Activated T-helper 2 cell treated with anti-CD3 and anti-CD28 coated beads, Interferon-gamma antibody, Interleukin-2, Interleukin-4, amounts not matched to agents 10 μg/mL and 5 μg/mL and 100 μg/mL, durations not matched to agents 14 hours and 24 hours and 36 hours (primary cell): ENCODE measurements around the gene PCCA. TPM values are rescaled to one million over a fixed set of nuclear protein-coding genes. Genes with fewer than 3 reads are reported as not detected.

Experiments used
- DNase-seq: peaks from one replicate; pipeline ENCODE4 v3.0.0; 2021; ENCODE audit warnings: low spot score
- H3K27ac Mint-ChIP-seq: one replicate; pipeline ENCODE4 v1.8.0; 2021; ENCODE audit warnings: mixed read lengths
- H3K27me3 Mint-ChIP-seq: one replicate; pipeline ENCODE4 v1.8.0; 2021; ENCODE audit warnings: low read depth, mixed read lengths
- H3K36me3 Mint-ChIP-seq: one replicate; pipeline ENCODE4 v1.8.0; 2021; ENCODE audit warnings: low read depth, mixed read lengths
- H3K4me1 Mint-ChIP-seq: one replicate; pipeline ENCODE4 v1.8.0; 2021; ENCODE audit warnings: low read depth, mixed read lengths
- H3K4me3 Mint-ChIP-seq: one replicate; pipeline ENCODE4 v1.8.0; 2021; ENCODE audit warnings: low read depth, mild to moderate bottlenecking, moderate library complexity, mixed read lengths
- H3K9me3 Mint-ChIP-seq: one replicate; pipeline ENCODE4 v1.8.0; 2021; ENCODE audit warnings: mixed read lengths
- intact Hi-C: fragments of 100-400 bp; cut with micrococcal nuclease; formaldehyde crosslinking; loops from one replicate; pipeline ENCODE4 v1.15.1; 2023
- total RNA-seq: library from RNA; stranded (reverse); gene quantifications from 2 replicates; pipeline ENCODE4 v1.2.3, GENCODE V29; 2022

Gene PCCA
- total RNA-seq, 1 donor from 2014 or later = 6.7 TPM

- peaks cover 8% of the 10 kb centered on the region for H3K4me1 Mint-ChIP-seq
- no peak for DNase-seq
- no peaks in the 10 kb centered on the region for H3K9me3 Mint-ChIP-seq
- H3K27ac Mint-ChIP-seq = no peak overlapping the region
- H3K27me3 Mint-ChIP-seq = no peaks in the 10 kb centered on the region
- H3K36me3 Mint-ChIP-seq = no peaks in the 10 kb centered on the region
- H3K4me3 Mint-ChIP-seq = no peak overlapping the region
- intact Hi-C loops = no loop called here
Measured at GRCh38 chr13:100534911-100535310, 446.0 kb downstream of the PCCA start.

GRCh38 chr13:100535426-100536135 lies 446.7 kb downstream of the PCCA start:
- intact Hi-C loops = no loop called here
- no peak for DNase-seq
- H3K4me1 Mint-ChIP-seq = peaks cover 10% of the 10 kb centered on the region
- no peaks in the 10 kb centered on the region for H3K9me3 Mint-ChIP-seq
- no peak overlapping the region for H3K4me3 Mint-ChIP-seq
- no peaks in the 10 kb centered on the region for H3K36me3 Mint-ChIP-seq
- H3K27ac Mint-ChIP-seq = no peak overlapping the region
- peaks cover 4% of the 10 kb centered on the region for H3K27me3 Mint-ChIP-seq

- Mint-ChIP-seq H3K36me3 (peaks cover 3% of the 10 kb centered on the region), H3K4me3 (no peak overlapping the region), H3K4me1 (peaks cover 10% of the 10 kb centered on the region), H3K9me3 (no peaks in the 10 kb centered on the region), H3K27ac (no peak overlapping the region), H3K27me3 (peaks cover 8% of the 10 kb centered on the region)
- no peak for DNase-seq
- intact Hi-C loops = no loop called here
Measured at GRCh38 chr13:100536643-100537180, 447.8 kb downstream of the PCCA start.

- Mint-ChIP-seq H3K4me3 (no peak overlapping the region), H3K27ac (no peak overlapping the region), H3K4me1 (peaks cover 14% of the 10 kb centered on the region), H3K36me3 (peaks cover 3% of the 10 kb centered on the region), H3K9me3 (no peaks in the 10 kb centered on the region), H3K27me3 (peaks cover 8% of the 10 kb centered on the region)
- DNase-seq = no peak
- intact Hi-C loops = no loop called here
Measured at GRCh38 chr13:100537486-100537885, 448.6 kb downstream of the PCCA start.

GRCh38 chr13:100537951-100538462 lies 449.1 kb downstream of the PCCA start:
- Mint-ChIP-seq H3K4me1 (peaks cover 19% of the 10 kb centered on the region), H3K4me3 (no peak overlapping the region), H3K9me3 (no peaks in the 10 kb centered on the region), H3K27me3 (peaks cover 8% of the 10 kb centered on the region), H3K36me3 (peaks cover 3% of the 10 kb centered on the region), H3K27ac (no peak overlapping the region)
- no peak for DNase-seq
- intact Hi-C loops = no loop called here

- no peaks in the 10 kb centered on the region for H3K9me3 Mint-ChIP-seq
- H3K4me3 Mint-ChIP-seq = no peak overlapping the region
- peaks cover 3% of the 10 kb centered on the region for H3K36me3 Mint-ChIP-seq
- no peak for DNase-seq
- peaks cover 8% of the 10 kb centered on the region for H3K27me3 Mint-ChIP-seq
- intact Hi-C loops = no loop called here
- H3K4me1 Mint-ChIP-seq = peaks cover 19% of the 10 kb centered on the region
- H3K27ac Mint-ChIP-seq = no peak overlapping the region
Measured at GRCh38 chr13:100540621-100541020, 451.7 kb downstream of the PCCA start.

- peaks cover 19% of the 10 kb centered on the region for H3K4me1 Mint-ChIP-seq
- peaks cover 3% of the 10 kb centered on the region for H3K36me3 Mint-ChIP-seq
- no peaks in the 10 kb centered on the region for H3K9me3 Mint-ChIP-seq
- H3K27ac Mint-ChIP-seq = no peak overlapping the region
- no peak overlapping the region for H3K4me3 Mint-ChIP-seq
- DNase-seq = no peak
- intact Hi-C loops = no loop called here
- H3K27me3 Mint-ChIP-seq = peaks cover 8% of the 10 kb centered on the region
Measured at GRCh38 chr13:100541897-100542825, 453.3 kb downstream of the PCCA start.

- Mint-ChIP-seq H3K4me3 (no peak overlapping the region), H3K27ac (no peak overlapping the region), H3K4me1 (peaks cover 15% of the 10 kb centered on the region), H3K36me3 (peaks cover 3% of the 10 kb centered on the region), H3K27me3 (peaks cover 8% of the 10 kb centered on the region), H3K9me3 (no peaks in the 10 kb centered on the region)
- no peak for DNase-seq
- intact Hi-C loops = no loop called here
Measured at GRCh38 chr13:100542826-100543156, 453.9 kb downstream of the PCCA start.

- H3K27me3 Mint-ChIP-seq = peaks cover 8% of the 10 kb centered on the region
- no peak for DNase-seq
- intact Hi-C loops = no loop called here
- peaks cover 10% of the 10 kb centered on the region for H3K4me1 Mint-ChIP-seq
- H3K36me3 Mint-ChIP-seq = peaks cover 3% of the 10 kb centered on the region
- H3K4me3 Mint-ChIP-seq = no peak overlapping the region
- H3K27ac Mint-ChIP-seq = no peak overlapping the region
- H3K9me3 Mint-ChIP-seq = no peaks in the 10 kb centered on the region
Measured at GRCh38 chr13:100543872-100544602, 455.1 kb downstream of the PCCA start.

- intact Hi-C loops = no loop called here
- peaks cover 10% of the 10 kb centered on the region for H3K4me1 Mint-ChIP-seq
Measured at GRCh38 chr13:100544866-100545683, 456.2 kb downstream of the PCCA start.

GRCh38 chr13:100545684-100546061 lies 456.8 kb downstream of the PCCA start:
- H3K4me3 Mint-ChIP-seq = no peak overlapping the region
- intact Hi-C loops = no loop called here
- peaks cover 3% of the 10 kb centered on the region for H3K27me3 Mint-ChIP-seq
- no peak for DNase-seq
- no peak overlapping the region for H3K27ac Mint-ChIP-seq
- peaks cover 3% of the 10 kb centered on the region for H3K36me3 Mint-ChIP-seq
- no peaks in the 10 kb centered on the region for H3K9me3 Mint-ChIP-seq
- peaks cover 8% of the 10 kb centered on the region for H3K4me1 Mint-ChIP-seq

More at GRCh38 chr13:100544866-100545683, 456.2 kb downstream of the PCCA start:
- H3K27me3 Mint-ChIP-seq = peaks cover 7% of the 10 kb centered on the region
- no peak overlapping the region for H3K27ac Mint-ChIP-seq
- no peak for DNase-seq
- no peaks in the 10 kb centered on the region for H3K9me3 Mint-ChIP-seq
- no peak overlapping the region for H3K4me3 Mint-ChIP-seq
- peaks cover 3% of the 10 kb centered on the region for H3K36me3 Mint-ChIP-seq
